GM10248 (cell line): ENCODE measurements around the gene FAHD1.

ENCODE experiments used
- CTCF ChIA-PET: fragments of 300-600 bp; sonication (Branson Sonifier 250); formaldehyde crosslinking; extraction: SDS; loops from one replicate; lab custom pipeline; 2021; ENCODE audit warnings: antibody characterized with exemption; lab: Yijun Ruan, JAX
- POLR2A ChIA-PET: fragments of 350-650 bp; sonication (Branson Sonifier 250); formaldehyde crosslinking; extraction: SDS; loops from one replicate; lab custom pipeline; 2020; ENCODE audit warnings: antibody characterized with exemption; lab: Yijun Ruan, JAX
- DNase-seq: peaks from one replicate; pipeline ENCODE4 v3.0.0; 2012; ENCODE audit errors: extremely low spot score
- TF ChIP-seq, protein P1 (sequence below): IDR thresholded peaks from 2 replicates; pipeline ENCODE4 v1.5.1; 2012; ENCODE audit warnings: mild to moderate bottlenecking, low read depth; ENCODE audit errors: extremely low read depth, missing control alignments, control extremely low read depth

Gene FAHD1

DNA sequence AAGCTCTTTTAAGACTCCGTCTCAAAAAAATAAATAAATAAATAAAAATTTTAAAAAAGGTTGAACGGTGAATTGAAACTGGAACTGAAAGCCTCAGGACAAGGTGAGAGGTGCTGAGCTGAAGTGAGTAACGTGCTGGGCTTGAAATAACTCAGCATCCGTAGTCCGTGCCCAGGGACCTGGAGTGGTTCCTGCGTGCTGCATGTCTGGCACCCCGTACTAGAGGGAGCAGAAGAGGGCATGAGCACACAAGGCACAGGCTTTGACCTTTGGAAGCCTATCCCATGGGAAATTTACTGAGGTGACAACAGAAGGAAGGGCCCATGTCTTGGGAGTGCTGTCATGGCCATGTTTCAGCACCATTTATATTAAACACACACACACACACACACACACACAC is 49.5 kb downstream of the FAHD1 start:
- peak; percentile 59 for DNase-seq
- POLR2A ChIA-PET: no interaction called here
- CTCF ChIA-PET: interaction anchor here (1.0 to 1.5 kb wide), 2 partner anchors 11 to 53 kb away, joined by 3 read pairs; no protein-coding TSS in a partner anchor
- TF ChIP-seq, protein P1, sequence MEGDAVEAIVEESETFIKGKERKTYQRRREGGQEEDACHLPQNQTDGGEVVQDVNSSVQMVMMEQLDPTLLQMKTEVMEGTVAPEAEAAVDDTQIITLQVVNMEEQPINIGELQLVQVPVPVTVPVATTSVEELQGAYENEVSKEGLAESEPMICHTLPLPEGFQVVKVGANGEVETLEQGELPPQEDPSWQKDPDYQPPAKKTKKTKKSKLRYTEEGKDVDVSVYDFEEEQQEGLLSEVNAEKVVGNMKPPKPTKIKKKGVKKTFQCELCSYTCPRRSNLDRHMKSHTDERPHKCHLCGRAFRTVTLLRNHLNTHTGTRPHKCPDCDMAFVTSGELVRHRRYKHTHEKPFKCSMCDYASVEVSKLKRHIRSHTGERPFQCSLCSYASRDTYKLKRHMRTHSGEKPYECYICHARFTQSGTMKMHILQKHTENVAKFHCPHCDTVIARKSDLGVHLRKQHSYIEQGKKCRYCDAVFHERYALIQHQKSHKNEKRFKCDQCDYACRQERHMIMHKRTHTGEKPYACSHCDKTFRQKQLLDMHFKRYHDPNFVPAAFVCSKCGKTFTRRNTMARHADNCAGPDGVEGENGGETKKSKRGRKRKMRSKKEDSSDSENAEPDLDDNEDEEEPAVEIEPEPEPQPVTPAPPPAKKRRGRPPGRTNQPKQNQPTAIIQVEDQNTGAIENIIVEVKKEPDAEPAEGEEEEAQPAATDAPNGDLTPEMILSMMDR: no peak

DNA sequence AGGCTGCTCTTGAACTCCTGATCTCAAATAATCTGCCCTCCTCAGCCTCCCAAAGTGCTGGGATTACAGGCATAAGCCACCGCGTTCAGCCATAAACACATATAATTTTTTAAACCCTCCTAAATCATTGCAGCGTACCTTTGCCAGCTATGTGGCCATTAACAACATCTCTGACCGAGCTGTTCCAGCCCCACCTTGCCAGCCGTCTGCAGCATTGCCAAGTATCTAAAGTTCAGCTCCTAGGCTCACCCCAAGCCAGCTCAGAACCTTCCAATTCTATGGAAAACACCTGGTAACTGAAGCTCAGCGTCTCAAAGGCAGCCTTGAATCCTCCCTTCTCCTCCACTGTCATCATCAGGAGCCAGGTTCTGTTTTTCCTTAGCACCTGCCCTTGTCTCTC is 50.1 kb downstream of the FAHD1 start:
- ChIA-PET POLR2A (no interaction called here), CTCF (interaction anchor here (1.0 to 1.5 kb wide), 2 partner anchors 11 to 52 kb away, joined by 3 read pairs; no protein-coding TSS in a partner anchor)
- TF ChIP-seq, protein P1: no peak
- DNase-seq: no peak

DNA sequence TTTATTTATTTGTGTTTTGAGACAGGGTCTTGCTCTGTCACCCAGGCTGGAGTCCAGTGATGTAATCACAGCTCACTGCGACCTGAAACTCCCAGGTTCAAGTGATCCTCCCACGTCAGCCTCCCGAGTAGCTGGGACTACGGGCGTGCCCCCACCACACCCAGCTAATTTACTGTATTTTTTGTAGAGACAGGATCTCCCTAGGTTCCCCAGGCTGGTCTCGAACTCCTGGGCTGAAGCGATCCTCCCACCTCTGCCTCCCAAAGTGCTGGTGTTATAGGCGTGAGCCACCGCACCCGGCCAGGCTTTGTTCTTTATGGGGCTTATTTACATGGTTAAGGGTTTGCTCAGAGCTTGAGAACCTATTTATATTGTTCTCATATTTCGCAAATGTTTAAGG is 50.8 kb downstream of the FAHD1 start:
- TF ChIP-seq, protein P1: no peak
- ChIA-PET CTCF (interaction anchor here (1.1 kb wide), 1 partner anchor 15 kb away, joined by 5 read pairs; no protein-coding TSS in a partner anchor), POLR2A (interaction anchor here (0.6 kb wide), 1 partner anchor 266 kb away, joined by 4 read pairs; the partner anchor contains the start of gene IFT140)
- DNase-seq: no peak

DNA sequence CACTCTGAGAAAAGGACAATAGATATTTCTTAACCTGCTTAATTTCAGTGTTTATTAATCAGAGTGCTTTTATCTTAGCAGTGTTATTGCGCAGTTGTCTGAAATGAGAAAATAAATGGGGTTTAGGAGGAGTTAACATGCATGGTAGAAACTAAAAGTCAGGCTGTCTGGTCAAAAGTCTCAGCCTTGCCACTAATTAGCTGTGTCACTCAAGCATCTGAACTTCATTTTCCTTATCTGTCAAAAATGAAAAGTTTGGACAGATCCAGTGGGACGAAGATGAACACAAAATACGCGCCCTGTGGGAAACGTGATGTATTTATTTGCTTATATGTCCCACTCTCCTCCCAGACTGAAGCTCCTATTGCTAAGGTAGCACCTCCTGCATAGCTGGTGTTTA is 51.2 kb downstream of the FAHD1 start:
- no peak for DNase-seq
- ChIA-PET CTCF (interaction anchor here (1.1 kb wide), 1 partner anchor 15 kb away, joined by 5 read pairs; no protein-coding TSS in a partner anchor), POLR2A (interaction anchor here (0.6 kb wide), 1 partner anchor 267 kb away, joined by 4 read pairs; the partner anchor contains the start of gene IFT140)
- TF ChIP-seq, protein P1: no peak
